GM18858 (cell line): ENCODE results near the gene MEGF10.

ENCODE experiments used
- ATAC-seq: cut with Tn5 transposase; IDR thresholded peaks from one replicate; pipeline ENCODE4 v1.9.1; 2021; ENCODE audit not compliant: unreplicated experiment

Gene MEGF10

DNA sequence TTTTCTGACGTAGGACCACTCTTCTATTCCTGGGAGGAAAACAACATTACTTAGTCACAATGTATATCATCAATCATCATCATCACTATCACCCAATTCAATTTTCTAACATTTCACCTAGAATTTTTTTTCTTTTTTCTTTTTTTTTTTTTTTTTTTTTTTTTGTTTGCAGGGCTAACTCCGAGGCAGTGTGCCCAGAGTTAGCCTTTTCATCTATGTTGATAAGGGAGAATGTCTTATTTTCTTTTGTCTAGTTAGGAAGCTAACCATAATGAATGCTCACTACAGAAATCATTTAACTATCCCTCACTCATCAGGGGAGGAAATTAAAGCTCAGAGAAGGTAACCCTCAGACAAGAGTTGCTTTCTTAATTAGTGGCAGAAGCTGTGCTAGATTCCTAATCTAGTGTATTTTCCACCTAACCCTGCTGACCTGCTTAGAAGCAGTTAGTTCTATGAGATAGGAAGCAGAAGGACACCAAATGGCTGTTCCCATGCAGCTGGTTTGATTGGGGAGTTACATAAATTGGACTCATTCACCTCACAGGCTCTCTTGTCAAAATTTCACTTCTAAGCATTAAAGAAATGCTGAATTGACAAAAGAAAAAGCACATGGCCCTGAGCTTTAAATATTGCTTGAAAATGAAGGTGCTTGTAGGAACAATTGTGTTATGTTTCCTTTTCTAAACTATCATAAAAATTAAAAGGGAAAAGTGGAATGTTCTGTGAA is 218.2 kb downstream of the MEGF10 start:
- no peak for ATAC-seq
